ENCODE results near the gene EMC8.

GRCh38 chr16:85765211-85765610 is 34.1 kb downstream of the EMC8 start:
- TF ChIP-seq POLR2A (IDR thresholded peaks at IDR 0.05; ENCODE audit: low read length) (no peak), GATA1 (IDR thresholded peaks at IDR 0.05; ENCODE audit: low read depth, low read length) (no peak)
